ENCODE data around the gene SANBR.

The SANBR gene

DNA sequence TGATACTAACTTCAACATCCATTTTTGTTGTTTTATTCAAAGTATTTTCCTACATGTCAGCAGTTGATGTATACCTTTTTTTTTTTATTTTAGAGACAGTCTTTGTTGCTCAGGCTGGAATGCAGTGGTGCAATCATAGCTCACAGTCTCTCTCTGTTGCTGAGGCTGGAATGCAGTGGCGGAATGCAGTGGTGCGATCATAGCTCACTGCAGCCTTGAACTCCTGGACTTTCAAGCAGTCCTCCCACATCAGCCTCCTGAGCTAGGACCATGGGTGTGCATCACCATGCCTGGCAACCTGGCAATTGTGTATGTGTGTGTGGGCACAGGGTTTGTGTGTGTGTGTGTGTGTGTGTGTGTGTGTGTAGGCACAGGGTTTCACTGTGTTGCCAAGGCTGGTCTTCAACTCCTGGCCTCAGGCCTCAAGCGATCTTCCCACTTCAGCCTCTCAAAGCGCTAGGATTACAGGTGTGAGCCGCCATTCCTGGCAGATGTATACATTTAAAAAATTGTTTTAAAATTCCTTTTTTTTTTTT, 24.8 kb downstream of the SANBR start:
- DNase-seq, result no peak

DNA sequence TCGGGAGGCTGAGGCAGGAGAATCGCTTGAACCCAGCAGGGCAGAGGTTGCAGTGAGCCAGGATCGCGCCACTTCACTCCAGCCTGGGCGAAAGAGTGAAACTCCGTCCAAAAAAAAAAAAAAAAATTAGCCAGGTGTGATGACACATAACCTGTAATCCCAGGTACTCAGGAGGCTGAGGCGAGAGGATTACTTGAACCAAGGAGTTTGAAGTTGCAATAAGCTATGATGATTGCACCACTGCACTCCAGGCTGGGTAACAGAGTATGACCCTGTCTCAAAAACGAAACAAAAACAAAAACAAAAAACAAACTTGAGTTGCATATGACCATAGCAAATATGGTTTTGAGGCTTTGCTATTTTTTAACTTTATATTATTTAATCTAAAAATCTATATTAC, 25.8 kb downstream of the SANBR start:
- DNase-seq, result no peak

GRCh38 chr2:61096438-61096837, 30.8 kb downstream of the SANBR start:
- DNase-seq, result no peak

- DNase-seq, result no peak
Observed at GRCh38 chr2:61100801-61101200, 35.1 kb downstream of the SANBR start.

DNA sequence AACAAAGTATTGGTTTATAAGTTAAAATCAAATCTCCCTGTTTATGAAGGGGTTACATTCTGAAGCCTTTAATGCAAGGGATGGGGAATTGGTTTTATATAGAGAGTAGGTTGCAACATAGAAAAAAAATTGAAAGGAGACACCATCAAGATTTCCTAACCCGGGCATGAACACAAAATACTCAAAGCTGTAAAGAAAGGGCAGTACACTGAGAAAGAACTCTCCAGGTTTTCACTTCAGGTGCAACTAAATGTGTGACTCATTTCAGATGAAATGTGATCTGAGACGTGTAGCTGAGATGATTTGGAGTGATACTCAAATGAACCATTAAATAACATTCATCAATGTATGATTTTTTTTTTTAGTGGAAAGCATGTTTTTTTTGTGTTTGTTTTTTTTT, 43.6 kb downstream of the SANBR start:
- DNase-seq, result no peak

DNA sequence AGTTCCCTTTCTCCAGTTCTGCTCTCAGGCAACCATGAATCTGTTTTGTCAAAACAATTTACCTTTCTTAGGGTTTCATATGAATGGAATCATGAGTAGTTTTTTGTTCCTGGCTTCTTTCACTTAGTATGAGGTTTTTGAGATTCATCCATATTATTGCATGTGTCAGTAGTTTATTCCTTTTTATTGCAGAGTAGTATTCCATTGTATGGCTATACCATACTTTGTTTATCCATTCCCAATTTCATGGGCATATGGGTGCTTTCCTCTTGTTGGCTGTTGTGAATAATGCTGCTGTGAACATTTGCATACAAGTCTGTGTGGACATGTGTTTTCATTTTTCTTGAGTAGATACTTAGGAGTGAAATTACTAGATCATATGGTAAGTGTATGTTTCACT, 46.0 kb downstream of the SANBR start:
- no peak for DNase-seq

DNA sequence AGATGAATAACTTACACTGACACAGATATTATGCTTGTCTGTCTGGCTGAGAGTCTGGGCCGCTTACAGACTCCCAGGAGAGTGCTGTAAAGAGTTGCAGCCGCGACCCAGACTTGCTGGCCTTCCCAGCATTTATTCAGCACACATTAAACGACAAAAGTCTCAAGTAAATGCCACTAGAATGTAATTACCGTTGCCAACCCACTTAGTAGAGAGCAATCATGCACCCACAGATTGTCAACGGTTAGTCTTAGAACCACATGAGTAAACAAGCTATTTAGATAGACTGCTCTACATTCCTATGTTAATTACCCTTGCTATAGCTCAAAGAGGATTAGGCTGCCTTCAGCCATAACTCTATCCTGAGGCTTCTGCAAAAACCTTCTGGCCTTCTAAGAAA, 48.5 kb downstream of the SANBR start:
- no peak for DNase-seq
